NCI-H2081 treated with DMSO at 0.1 percent for 48 hours (cell line): Measurements from ENCODE around the gene IL12RB2.
"Not testable (repeated sequence)": the region's sequence is repeated elsewhere in the genome, so short reads cannot be mapped to it uniquely, and the experiment has no call there.

Experiments used
- DNase-seq: peaks from one replicate; lab custom pipeline; 2025; lab: John Stamatoyannopoulos, UW

Gene IL12RB2

DNA sequence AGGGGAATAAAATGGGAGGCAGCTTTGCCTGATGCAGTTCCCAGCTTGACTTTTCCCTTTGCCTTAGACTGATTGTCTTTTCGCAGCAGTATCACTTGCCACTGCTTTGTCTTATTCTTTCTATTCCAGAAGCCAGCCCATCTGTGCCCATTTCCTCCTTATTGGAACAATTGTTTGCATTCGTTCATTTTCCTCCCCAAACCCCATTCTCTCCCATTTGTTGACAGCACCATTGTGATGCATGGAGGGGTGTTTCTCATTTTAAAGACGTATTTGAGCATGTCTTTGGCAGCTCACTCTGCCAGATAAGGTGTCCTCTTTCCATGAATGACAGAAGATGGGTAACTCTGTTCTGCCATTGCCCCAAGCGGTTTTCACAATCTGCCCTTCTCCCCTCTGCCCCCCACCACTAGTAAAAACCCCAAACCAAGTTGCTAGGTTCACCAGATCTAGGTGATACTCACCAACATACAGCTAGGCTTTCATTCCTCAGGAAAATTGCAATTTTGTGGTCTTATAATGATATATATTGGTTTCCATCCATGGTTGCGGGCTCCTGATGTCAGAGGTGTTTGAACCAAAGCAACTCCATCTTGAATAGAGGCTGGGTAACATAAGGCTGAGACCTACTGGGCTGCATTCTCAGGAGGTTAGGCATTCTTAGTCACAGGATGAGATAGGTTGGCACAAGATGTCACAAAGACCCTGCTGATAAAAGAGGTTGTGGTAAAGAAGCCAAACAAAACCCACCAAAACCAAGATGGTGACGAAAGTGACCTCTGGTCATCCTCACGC is 91.7 kb downstream of the IL12RB2 start:
- no peak for DNase-seq

DNA sequence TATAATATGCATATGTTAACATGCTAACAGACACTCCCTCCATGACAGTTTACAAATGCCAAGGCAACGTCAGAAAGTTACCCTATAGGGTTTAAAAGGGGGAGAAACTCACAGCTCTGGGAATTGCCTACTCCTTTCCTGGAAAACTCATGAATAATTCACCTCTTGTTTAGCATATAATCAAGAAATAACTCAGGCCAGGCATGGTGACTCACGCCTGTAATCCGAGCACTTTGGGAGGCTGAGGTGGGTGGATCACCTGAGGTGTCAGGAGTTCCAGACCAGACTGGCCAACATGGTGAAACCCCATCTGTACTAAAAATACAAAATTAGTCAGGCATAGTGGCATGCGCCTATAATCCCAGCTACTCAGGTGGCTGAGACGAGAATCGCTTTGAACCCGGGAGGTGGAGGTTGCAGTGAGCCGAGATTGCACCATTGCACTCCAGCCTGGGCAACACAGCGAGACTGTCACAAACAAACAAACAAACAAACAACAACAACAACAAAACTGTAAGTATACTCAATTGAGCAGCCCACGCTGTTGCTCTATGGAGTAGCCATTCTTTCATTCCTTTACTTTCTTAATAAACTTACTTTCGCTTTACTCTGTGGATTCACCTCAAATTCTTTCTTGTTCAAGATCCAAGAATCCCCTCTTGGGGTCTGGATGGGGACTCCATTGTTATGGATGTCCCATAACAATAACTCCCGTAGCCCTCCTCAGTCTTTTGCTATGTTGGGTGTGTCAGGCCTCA is 92.5 kb downstream of the IL12RB2 start:
- DNase-seq: not testable (repeated sequence)

DNA sequence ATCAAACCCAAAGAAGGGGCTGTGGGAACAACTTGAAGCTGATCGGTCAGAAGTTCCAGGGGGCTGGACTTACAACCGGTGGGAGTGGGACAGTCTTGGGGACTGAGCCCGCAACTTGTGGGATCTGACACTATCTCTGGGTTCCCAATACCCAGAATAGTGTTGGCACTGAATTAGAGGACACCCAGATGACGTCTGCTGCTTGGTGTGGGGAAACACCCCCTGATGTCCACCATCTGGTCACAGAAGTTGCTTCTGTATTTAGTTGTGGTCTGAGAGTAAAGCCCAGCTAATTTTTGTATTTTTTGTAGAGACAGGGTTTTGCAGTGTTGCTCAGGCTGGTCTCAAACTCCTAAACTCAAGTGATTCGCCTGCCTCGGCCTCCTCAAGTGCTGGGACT is 93.8 kb downstream of the IL12RB2 start:
- no peak for DNase-seq

DNA sequence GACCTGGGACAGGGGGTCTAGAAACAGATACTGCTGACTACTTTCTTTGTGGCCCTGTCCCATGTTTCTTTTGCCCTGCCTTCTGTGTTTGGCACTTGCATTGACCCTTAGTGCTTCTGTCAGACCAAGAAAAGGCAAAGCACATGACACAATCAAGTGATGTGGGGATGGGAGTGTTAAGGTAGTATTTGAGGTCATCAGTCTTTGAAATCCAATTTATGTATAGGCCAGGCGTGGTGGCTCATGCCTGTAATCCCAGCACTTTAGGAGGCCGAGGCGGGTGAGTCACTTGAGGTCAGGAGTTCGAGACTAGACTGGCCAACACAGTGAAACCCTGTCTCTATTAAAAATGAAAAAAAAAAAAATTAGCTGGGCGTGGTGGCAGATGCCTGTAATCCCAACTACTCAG is 96.5 kb downstream of the IL12RB2 start:
- DNase-seq: no peak

DNA sequence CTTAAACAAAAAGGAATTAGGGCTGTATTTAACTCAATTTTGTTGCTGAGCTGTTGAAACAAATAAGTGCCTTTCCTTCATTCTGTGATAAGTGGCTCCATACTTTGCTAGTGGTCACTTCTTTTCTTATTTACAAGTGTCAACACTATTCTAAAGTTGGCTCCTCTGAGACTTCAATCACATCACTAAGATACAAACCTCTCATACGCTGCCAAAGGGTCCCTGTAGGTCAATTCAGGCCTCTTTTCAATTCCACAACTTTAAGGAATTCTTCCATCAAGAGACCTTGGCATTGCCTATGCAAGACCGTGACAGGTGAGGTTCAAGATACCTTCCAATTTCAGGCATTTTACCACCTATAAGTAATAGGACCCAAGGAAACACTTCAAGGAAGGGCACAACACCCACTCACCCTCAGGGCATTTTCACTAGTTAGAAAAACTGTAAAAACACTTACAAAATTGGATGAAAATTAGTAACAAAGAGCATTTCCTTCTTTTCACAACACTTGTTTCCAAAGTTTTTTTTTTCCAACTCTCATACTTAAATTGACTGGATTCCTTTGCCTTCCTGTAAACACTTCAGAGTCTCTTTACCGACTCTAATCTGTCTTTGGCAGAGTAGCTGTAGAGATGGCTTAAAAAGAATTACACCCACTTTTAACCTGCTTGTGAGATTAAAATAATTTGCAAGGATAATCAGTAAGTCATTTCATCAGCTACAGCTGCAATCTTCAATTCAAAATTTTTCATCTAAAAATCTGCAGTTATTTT is 98.0 kb downstream of the IL12RB2 start:
- no peak for DNase-seq

DNA sequence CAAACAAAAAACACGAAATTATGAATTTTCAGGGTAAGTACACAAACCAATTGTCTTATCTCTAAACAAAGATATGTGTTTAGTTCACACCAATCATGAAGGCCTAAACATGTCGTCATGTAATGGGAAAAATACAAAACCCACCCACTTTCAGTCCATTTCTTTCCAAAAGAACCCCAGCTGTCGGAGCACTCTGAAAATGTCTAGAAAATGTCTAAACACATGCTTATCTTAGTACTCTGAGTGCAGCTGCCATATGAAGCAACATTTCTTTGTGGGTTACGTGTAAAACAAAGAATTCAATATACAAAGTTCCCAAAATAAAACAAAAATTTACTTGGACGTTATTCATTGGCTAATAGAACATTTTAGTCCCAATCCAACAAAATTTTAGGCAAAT is 99.8 kb downstream of the IL12RB2 start:
- no peak for DNase-seq

DNA sequence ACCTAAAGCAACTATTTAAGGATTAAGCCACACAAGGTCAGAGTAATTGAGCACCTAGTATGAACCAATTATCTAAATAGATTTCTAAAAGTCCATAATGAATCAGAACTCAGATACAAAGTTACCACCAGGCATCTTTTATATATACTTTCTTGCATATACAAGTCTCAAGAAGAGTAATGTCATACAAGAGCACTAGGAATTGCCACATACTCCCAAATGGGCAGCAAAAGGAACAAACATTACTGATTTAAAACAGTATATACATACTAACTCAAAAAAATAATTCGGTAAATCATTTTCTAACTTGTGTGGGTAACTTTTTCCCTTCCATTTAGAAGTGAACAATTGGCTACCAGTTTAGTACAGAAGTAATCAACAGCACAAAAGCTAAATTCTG is 100.5 kb downstream of the IL12RB2 start:
- no peak for DNase-seq

DNA sequence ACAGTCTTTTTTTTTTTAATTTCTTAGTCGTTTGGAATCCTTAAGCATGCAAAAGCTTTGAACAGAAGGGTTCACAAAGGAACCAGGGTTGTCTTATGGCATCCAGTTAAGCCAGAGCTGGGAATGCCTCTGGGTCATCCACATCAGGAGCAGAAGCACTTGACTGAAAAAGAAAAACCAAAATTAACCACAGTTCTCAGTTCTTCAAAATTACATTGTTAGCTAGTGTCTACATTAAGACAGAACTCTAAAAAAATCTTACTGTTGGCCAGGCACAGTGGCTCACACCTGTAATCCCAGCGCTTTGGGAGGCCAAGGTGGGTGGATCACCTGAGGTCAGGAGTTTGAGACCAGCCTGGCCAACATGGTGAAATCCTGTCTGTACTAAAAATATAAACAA is 105.4 kb downstream of the IL12RB2 start:
- not testable (repeated sequence) for DNase-seq

DNA sequence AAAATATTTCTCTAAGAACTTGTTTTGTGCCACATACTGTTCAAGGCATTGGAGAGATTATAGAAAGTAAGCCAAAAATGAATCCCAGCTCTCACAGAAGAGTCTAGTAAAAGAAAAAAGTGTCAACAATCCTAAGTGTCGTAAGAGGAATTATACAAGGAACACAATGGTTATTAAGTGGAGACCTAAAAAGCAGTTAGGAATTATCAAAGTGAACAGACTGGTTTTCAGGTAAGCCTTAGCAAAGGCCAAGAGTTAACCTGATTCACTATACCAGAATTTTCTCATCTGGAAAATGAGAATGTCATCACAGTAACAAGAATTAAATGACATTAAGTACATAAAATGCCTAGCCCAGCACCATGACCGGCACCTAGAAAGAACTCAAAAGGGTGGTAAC is 106.9 kb downstream of the IL12RB2 start:
- no peak for DNase-seq

DNA sequence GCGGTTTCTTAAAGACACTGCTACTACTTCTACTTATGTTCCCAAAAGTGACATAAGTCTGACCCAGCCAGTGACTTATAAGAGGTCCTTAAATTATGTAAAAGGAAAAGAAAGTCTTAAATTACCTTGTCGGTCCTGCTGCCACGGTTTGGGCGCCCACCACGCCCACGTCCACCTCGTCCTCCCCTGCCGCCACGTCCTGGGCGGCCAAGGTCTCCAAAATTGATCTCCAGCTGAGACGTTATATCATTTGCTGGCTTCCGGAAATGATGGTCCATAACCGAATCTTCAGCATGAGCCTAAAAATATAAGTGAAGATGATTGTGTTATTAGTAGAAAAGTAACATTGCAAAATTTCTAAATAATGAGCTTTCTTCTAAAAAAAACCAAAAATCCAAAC is 107.4 kb downstream of the IL12RB2 start:
- DNase-seq: no peak

DNA sequence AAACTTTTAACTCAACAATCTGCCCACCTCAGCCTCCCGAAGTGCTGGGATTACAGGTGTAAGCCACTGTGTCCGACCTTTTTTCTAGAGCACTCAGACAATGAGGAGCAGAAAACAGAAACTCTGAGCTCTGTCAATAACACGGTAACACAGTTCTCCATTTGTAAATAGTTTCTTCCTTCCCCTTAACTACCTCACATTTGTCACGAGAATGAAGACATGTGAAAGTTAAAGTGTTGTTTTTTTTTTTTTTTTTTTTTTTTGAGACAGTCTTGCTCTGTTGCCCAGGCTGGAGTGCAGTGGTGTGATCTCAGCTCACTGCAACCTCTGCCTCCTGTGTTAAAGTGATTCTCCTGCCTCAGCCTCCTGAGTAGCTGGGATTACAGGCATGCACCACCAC is 110.1 kb downstream of the IL12RB2 start:
- DNase-seq: not testable (repeated sequence)

DNA sequence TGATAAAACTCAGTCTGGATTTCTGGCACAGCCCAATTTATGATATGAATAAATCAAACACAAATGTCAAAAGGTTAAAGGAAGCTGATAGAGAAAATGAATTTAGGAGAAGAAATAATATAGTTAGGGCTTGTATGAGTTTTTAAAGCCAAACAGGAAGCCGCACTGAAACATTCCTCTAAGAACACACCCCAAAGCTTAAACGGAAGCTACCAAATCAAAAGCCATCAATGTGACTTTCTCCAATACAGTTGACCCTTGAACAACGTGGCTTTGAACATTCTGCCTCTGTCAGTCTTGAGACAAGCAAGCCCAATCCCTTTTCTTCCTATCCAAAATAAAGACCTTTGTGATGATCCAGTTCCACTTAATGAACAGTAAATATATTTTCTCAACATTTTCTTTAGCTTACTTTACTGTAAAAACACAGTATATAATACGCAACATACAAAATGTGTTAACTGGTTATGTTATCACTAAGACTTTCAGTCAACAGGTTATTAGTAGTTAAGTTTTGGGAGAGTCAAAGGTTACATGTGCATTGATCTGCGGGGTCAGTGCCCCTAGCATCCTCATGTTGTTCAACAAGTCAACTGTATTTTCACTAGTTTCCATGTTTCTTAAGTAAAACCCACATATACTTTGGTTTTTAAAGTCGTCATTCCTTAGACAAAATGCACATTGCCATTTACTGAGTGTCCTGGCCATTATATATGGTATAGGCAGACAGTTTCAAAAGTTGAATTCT is 111.3 kb downstream of the IL12RB2 start:
- DNase-seq: no peak

DNA sequence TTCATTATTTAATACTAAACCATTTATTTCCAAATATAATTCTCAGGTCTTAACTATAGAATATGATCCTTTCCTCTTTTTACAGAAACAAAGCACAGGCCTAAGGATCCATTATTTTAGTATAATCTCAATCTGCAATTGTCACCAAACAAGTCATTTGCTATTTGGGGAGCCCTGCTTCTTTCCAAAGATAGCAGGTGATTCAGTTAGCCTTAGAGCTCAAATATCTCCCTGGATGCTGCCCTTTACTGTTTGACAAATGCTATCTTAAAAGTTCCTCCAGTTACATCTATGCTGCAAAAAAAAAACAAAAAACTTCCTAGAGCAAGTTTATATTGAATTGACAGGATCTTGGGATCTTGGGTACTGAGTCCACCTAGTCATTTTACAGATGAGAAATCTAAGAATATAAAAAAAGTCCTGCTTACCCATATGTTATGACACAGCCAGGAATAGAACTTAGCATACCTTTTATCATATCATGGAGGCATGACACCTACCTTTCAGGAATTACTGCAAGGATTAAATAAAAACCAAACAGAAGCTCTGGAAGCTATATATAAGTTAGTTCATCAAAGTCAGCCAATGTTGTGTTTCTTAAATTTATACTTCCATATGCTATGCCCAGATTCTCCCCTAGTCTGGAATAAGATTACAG is 113.3 kb downstream of the IL12RB2 start:
- no peak for DNase-seq

DNA sequence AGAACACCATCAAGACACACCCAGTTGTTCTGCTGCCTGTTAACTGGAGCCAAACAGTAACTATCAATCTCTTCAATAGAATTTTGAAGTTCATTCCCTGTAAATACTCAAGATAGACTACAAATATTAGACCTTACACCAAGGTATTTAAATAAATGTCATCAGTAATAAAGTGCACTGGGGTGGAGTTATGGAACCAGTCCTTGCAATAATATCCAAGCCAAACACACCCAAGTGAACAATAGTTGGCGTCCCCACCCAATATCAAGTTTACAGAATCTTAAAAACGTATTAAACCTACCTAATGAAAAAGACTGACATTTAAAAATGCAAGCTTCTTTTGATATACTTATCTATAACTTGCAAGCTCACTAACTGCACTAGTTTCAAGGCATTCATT is 119.8 kb downstream of the IL12RB2 start:
- no peak for DNase-seq

DNA sequence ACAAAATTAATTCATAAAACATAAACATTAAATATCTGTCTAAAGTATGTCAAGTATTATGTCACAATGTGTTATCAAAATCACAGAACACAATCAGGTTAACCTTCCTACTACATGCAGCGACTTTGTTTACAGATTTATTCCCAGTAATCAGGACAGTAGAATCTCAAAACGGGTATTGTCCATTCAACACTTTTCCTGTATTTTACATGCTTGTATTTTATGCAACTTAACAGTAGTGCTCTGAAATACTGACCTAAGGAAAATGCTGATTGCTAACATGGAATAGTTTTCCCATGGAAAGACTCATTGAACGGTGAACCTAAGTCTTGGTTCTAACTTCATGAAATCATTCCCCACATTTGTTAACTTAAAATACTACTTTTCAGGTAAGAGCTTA is 120.3 kb downstream of the IL12RB2 start:
- DNase-seq: no peak

DNA sequence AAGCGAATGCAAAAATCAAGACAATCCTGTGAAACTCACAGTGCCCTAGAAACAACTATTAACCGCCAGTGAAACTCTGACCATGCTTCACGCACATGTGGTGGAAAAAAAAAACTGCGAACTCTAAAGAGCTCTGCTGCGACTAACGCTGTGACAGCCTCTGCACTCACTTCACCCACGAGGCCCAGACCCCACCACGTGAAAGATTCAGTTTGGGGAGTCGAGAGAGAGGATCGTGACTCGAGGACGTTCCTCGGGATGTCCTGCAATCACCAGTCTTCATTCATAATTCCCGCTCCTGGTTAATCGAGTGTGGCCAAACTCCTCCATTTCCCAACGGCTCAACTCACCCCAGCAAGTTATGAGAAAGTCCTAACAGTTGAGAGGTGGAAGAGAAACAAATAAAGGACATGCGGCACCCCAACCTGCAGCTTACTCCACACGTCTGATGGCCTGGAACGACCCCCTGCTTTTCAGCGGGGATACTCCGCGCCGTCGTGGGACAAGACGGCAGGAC is 121.4 kb downstream of the IL12RB2 start:
- no peak for DNase-seq

DNA sequence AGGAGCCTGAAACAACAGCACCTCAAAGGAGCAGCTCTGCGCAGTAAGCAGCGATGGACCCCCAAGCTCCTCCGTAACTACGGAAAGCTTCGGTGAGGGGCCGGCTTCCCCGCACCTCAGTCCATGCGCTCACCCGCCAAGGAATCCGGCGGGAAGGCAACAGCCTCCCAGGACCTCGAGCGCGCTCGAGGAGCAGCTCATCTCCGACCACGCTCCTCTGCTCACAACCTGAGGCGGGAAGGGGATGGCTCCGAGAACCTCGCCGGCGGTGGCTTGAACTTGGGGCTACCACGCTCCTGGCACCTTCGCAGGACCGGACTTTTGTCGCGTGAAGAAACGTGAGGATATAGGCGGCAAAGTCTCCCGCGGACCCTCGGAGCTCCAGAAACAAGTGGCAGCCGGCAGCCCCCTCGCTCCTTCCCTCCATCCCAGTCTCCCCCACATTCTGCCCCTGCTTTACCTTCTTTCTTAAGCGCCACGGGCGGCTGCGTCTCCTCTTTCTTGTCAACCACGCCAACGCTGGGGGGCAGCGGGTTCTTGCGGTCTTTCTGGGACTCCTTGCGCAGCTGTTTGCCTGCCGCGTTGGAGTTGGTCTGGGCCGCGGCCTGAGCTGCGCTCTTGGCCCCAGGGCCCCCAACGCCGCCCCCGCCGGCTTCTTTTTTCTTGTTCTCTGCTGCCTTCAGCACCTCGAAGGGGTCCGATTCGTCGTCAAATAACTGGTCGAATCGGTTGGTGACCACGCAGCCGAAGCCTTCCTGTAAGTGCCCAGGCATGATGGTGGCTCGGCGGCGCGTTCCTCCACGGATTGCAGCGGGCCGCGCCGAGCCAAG is 122.1 kb downstream of the IL12RB2 start:
- no peak for DNase-seq

DNA sequence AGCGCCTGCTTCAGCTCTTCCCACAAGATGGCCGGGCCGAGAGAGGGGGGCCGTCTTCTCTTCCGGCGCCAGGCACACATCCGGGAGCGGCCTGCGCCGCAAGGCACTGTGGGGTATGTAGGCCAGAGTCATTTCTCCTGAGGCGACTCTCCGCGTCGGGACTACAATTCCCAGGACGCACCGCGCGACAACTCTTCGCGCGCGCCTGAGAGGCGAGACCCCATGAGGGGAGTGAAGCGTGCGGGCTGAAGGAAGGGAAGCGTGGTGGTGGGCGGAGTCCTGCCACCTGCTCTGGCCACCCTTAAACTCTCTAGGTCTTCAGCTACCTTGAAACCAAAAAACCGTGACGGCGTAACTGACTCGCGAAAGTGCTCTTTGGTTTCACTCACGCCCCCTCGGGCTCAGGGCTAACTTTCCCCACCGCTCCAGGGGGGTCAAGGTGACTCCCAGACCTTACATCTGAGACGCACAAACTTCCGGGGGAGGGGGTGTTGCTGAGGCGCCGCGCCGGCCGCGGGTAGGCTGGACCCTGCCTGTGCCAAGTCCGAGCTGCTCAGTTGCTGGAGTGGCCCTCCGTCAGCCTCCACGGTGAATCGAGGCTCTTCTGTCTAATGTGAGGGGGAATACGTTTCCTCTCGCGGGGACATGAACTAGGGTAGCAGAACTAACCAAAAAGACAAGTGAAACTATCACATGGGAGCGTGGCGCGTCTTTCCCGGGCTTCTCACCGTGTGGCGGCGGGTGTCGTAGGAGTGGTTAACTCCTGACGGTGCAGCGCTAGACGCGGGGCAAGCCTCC is 122.9 kb downstream of the IL12RB2 start, which contains the start of gene SERBP1:
SERBP1 (minus strand) TSS at position 45 of the 798 bp plus-strand sequence. CDS start 102 bp downstream, outside the sequence.
- DNase-seq: peak; percentile 94

DNA sequence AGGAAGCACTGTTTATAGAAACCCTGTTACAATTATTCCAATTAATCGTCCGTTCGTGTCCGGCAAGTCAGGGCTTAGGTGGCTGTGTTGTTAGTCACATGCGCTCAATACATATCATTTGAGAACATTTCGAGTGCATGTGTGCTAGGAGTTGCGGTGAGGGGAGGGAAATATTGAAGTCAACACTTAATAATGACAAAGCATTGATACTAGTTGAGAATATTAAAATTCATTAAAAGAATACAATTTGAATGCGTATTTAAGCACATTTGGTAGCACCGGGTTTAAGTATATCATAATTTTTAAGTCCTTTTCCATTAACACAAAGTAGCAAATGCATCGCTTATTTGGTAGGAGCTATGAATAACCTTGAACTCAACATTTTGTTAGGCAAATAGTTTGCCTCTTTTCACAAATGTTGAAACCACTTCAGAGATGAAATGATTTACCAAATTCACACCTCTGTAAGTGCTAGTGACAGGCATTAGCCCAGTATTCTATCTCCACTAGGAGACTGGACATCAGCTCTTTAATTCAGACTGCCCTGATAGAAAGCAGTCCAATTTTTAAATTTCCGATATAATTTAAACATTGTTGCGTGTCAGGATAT is 123.6 kb downstream of the IL12RB2 start:
- DNase-seq: no peak
